ENCODE results near the gene TTN.
"Not testable (repeated sequence)": the region's sequence is repeated elsewhere in the genome, so short reads cannot be mapped to it uniquely, and the experiment has no call there.

- not testable (repeated sequence) for TF ChIP-seq CTCF, POLR2A (IDR thresholded peaks at IDR 0.05)
Observed at GRCh38 chr2:178658480-178658879, 148.7 kb downstream of the TTN start.

Data from suprapubic skin (tissue), 3 donors.